Measurements from ENCODE around the gene OR2C3.
"Not testable (repeated sequence)": the region's sequence is repeated elsewhere in the genome, so short reads cannot be mapped to it uniquely, and the experiment has no call there.

OR2C3 gene

GRCh38 chr1:247536340-247536739 lies at the start of gene OR2C3:
Gene OR2C3, minus strand, starts transcription at chr1:247536440. Its CDS starts 3,929 bp downstream, at chr1:247532511.
- DNase-seq (ENCODE audit: low read depth in 1 of 2, low spot score in 1 of 2), result no peak

DNA sequence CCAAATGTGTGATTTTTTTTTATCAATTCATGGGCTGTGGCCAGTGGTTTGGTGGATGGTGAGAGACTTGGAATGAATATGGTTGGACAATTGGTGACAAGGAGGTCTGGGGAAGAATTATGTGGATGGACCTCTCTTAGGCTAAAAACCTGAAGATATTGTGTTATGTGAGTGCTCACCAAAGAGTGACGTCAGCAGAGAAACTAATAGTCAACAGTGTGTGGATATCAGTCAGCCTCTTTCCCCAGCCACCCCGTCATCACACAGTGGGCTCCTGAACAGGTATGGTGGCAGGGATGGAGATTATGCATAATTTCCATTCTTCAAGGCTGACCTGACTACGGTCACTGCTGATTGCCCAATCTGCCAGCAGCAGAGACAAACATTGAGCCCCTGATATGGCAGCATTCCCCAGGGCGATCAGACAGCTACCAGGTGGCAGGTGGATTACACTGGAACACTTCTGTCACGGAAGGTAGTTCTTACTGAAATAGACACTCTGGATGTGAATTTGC lies 42.8 kb upstream of the OR2C3 start:
- no peak for DNase-seq (ENCODE audit: low read depth in 1 of 2, low spot score in 1 of 2)

DNA sequence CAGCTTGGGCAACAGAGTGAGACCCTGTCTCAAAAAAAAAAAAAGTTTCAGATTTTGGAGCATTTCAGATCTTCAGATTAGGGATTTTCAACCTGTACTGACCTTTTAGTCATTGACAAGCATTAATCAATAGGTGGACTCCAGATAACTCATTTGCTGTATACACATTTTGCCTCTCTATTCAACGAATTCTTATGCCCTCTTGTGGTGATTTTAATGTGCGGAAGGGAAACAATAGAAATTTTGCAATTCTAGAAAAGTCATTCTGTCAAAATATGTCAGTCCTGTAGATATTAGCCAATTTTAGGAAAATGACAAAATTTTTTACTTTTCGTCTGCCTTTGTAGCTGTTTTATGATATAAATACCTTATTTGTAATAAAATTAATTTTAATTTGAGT lies 40.3 kb upstream of the OR2C3 start:
- DNase-seq (ENCODE audit: low read depth in 1 of 2, low spot score in 1 of 2), result no peak

DNA sequence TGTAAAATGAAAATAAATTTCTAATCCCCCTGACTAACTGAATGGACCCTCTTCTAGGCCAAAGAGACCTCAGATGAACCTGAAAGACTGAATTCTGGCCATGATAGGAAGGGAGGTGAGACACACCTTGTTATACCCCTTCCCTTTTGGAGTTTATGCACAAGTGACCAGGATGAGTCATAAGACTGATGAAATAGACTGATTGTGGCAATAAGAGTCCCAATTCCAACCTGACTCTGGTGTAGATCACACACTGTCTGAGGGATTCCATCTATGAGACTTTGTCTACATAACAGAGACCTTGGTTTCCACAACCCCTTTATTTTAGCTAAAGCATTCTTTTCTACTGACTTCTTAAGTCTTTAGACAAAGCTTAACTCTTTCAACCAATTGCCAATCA lies 38.4 kb upstream of the OR2C3 start:
- DNase-seq (ENCODE audit: low read depth in 1 of 2, low spot score in 1 of 2), result no peak

DNA sequence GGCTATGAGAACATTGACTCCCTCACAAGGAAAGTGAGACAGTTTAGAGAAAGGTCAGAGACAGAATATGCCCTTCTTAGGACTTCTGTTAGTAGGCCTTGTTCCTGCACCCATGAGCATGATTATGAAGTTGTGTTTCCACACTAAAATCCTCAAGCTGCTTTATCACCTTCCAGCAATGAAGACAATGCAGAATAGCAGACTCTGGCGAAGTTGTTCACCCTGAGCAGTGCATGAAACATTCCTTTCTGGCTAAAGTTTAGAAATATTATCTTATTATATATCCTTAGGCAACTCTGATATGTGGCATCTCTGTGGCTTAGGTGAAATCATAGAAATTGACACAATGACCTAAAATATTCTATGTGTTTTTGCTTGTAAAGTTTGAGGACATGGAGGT lies 38.0 kb upstream of the OR2C3 start:
- DNase-seq (ENCODE audit: low read depth in 1 of 2, low spot score in 1 of 2), result no peak

DNA sequence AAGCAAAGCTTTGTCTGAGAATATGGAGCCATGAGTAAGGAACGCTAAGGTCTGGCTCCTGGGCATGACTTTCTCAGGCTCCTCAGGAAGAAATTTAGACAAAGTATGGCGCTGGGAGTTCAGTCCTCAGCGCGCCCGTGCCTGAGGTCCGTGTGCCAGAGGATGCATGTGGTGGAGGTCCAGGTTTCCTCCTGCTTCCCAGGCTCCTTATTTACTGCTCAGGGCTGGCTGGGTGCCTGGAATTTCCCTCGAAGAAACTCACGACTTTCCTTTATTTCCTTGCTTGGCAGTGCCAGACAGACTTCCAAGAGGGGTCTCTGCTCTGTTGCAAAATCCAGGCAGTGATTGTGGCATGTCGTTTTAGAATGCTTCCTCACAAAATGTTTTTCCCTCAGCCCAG lies 26.0 kb upstream of the OR2C3 start:
- DNase-seq (ENCODE audit: low read depth in 1 of 2, low spot score in 1 of 2), result no peak

DNA sequence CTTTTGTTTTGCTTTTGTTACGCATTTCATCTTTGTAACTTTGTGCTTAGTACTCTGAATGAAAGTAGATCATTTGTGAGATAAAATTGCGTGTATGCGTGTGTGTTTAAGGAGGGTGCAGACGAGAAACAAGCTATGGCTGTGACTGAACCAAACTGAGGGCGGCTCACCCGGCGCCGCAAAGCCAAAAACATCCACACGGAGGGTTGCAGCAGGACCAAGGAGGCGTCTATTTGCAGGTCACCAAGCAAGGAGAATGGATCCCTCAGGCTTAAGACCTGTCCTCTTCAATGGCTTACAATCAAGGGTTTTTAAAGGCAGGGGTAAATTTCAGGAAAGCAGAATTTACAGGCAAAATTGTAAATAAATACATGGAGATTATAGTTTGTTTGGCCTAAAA lies 25.5 kb upstream of the OR2C3 start:
- DNase-seq (ENCODE audit: low read depth in 1 of 2, low spot score in 1 of 2), result no peak

- DNase-seq (ENCODE audit: low read depth in 1 of 2, low spot score in 1 of 2), result no peak
Observed at GRCh38 chr1:247557926-247558674, 21.9 kb upstream of the OR2C3 start.

DNA sequence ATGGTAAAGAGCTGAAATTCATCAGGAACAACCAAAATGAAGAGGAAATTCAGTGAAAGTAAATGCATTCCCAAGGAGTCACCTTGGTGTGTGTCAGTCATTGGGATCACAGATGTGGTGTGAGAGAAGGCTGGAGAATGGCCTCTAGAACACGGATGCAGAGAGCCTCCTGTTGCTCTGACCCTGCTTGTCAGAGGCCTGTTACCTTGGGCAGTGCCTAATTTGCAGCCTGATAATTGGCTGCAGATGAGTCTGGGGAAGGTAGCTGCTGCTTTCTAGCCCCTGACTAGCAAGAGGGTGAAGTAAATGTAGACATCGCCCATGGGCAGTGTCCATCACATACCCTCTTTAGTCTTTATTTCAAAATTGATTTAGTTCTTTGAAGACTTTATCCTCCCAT lies 16.0 kb upstream of the OR2C3 start:
- DNase-seq (ENCODE audit: low read depth in 1 of 2, low spot score in 1 of 2), result no peak

DNA sequence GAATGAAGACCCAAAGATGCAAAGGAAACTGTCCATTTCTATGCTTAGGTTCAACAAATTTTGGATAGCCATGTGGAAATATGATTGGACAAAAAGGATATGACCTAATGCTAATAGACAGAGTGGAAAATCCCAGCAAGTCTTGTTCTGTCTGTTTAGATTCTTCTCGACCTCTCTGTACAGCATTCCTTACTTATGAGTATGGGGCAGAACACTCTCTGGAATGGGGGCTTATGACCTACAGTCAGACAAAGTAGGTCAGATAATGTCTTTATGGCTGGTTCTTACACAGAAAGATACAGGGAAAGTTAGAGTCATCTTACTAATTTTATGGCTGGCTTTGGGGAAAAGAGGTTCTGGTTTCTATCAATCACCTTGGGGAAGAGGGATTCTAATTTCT lies 15.5 kb upstream of the OR2C3 start:
- DNase-seq (ENCODE audit: low read depth in 1 of 2, low spot score in 1 of 2), result no peak

DNA sequence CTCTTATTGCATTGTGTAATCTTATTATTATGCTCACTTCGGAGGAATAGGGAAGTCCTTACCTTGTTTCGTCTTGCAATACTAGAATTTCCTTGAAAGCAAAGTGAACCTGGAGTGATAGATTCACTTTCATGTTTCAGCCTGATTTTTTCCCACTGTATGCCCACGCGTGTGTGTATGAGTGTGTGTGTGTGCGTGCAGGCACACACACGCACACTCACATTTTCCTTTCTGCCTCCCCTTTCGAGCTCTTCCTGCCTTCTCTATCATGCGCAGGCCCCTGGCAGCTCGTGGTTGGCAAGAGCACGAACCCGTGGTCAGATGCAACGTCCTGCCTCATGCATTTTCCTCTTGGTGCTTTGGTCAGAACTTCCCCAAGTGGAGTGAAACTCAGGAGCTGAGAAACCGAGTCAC lies 12.5 kb upstream of the OR2C3 start, which contains the start of gene GCSAML:
GCSAML (plus strand) TSS at position 366 of the 414 bp plus-strand sequence. CDS start 58 bp downstream, outside the sequence.
- no peak for DNase-seq (ENCODE audit: low read depth in 1 of 2, low spot score in 1 of 2)

- DNase-seq (ENCODE audit: low read depth in 1 of 2, low spot score in 1 of 2), result no peak
Observed at GRCh38 chr1:247548092-247548491, 11.9 kb upstream of the OR2C3 start.

GRCh38 chr1:247542811-247543210 lies 6.6 kb upstream of the OR2C3 start:
- no peak for DNase-seq (ENCODE audit: low read depth in 1 of 2, low spot score in 1 of 2)

DNA sequence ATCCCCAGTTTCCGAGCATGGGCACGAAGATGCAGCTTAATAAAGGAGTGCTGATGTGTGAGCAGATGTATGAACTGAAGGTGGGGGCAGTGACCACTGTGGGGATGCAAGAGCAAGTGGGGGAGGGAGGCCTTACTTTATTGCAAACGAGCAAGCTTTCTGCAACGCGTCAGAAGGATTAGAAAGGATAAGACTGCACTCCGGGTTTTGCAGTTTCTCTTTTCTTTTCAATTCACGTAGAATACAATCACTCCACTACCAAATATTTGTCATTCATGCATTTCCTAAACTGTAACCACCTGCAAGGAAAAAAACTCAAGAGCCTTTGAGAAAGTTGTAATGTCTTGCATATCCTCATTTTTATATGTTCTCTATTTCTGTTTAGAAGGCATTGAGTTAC lies 4.3 kb upstream of the OR2C3 start:
- no peak for DNase-seq (ENCODE audit: low read depth in 1 of 2, low spot score in 1 of 2)

- DNase-seq (ENCODE audit: low read depth in 1 of 2, low spot score in 1 of 2), result no peak
Observed at GRCh38 chr1:247539215-247539614, 3.0 kb upstream of the OR2C3 start.

DNA sequence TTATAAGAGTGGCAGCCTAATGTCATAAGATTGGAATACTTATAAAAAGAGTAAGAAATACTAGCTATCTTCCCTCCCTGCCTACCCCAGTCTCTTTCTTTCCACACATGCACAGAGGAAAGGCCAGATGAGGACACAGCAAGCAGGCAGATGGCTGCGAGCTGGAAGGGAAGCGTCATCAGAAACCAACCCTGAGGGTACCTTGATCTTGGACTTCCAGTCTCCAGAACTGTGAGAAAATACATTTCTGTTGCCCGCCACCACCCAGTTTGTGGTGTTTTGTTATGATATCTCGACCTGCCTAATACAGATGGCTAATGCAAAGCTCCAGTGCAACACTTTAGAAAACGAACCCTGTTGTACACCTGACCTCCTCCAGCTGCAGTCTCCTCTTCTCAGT lies 2.3 kb upstream of the OR2C3 start:
- no peak for DNase-seq (ENCODE audit: low read depth in 1 of 2, low spot score in 1 of 2)

- DNase-seq (ENCODE audit: low read depth in 1 of 2, low spot score in 1 of 2), result no peak
Observed at GRCh38 chr1:247535402-247535801, 838 bp downstream of the OR2C3 start.

DNA sequence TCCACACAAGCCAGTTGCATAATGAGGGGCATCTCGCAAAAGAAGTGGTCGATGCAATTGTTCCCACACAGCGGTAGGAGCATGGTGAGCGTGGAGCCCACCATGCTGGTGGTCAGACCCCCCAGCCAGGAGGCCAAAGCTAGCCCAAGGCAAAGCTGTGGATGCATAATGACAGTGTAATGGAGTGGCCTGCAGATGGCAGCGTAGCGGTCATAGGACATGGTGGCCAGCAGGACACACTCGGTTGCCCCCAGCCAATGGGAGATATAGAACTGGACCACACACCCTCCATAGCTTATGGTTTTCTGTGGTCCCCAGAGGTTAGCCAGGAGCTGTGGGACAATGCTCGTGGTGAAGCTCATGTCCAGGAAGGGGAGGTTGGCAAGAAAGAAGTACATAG lies 4.3 kb downstream of the OR2C3 start:
- no peak for DNase-seq (ENCODE audit: low read depth in 1 of 2, low spot score in 1 of 2)

GRCh38 chr1:247530785-247531184 lies 5.5 kb downstream of the OR2C3 start:
- no peak for DNase-seq (ENCODE audit: low read depth in 1 of 2, low spot score in 1 of 2)

DNA sequence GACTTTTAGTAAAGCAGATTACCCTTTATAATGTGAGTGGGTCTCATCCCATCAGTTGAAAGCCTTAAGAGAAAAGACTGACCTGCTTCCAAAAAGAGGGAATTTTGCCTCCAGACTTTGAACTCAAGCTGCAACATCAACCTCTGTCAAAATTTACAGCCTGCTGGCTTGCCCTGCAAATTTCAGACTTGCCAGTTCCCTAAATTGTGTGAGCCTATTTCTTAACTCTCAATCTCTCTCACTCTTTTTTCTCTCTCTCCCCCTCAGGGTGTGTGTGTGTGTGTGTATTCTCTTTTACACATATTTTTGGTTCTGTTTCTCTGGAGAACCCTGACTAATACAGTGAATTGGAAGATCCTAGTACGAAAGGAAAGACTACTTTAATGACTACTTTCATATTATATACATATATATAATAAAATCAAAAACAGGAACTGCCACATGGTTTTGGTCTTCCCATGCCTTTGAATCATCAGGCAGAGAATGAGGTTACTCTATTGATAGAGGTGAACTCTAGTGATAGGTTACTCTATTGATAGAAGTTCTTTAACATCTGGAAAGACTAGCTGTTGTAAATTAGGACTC lies 6.4 kb downstream of the OR2C3 start:
- no peak for DNase-seq (ENCODE audit: low read depth in 1 of 2, low spot score in 1 of 2)

- DNase-seq (ENCODE audit: low read depth in 1 of 2, low spot score in 1 of 2), result no peak
Observed at GRCh38 chr1:247528812-247529474, 7.3 kb downstream of the OR2C3 start.

DNA sequence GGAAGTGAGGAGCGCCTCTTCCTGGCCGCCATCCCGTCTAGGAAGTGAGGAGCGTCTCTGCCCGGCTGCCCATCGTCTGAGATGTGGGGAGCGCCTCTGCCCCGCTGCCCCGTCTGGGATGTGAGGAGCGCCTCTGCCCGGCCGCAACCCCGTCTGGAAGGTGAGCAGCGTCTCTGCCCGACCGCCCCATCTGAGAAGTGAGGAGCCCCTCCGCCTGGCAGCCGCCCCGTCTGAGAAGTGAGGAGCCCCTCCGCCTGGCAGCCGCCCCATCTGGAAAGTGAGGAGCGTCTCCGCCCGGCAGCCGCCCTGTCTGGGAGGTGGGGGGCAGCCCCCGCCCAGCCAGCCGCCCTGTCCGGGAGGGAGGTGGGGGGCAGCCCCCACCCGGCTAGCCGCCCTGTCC lies 14.4 kb downstream of the OR2C3 start:
- not testable (repeated sequence) for DNase-seq (ENCODE audit: low read depth in 1 of 2, low spot score in 1 of 2)

Data from activated T-helper 1 cell treated with anti-CD3 and anti-CD28 coated beads, Interleukin-2, amount 50 U/mL, for 16 hours (primary cell).